NCI-H2029 treated with DMSO at 0.1 percent for 48 hours (cell line): ENCODE data around the gene KRTAP4-11.
"Not testable (repeated sequence)": the region's sequence is repeated elsewhere in the genome, so short reads cannot be mapped to it uniquely, and the experiment has no call there.

Experiments used
- DNase-seq: peaks from one replicate; lab custom pipeline; 2025; lab: John Stamatoyannopoulos, UW

The KRTAP4-11 gene

GRCh38 chr17:41123991-41124371 is 5.8 kb upstream of the KRTAP4-11 start, which contains the start of gene KRTAP4-12:
Gene KRTAP4-12 (minus strand): TSS chr17:41124182. CDS start chr17:41124122, 60 bp downstream.
- not testable (repeated sequence) for DNase-seq

- not testable (repeated sequence) for DNase-seq
Observed at GRCh38 chr17:41123292-41123990, 5.3 kb upstream of the KRTAP4-11 start.

GRCh38 chr17:41121742-41122141 is 3.6 kb upstream of the KRTAP4-11 start:
- no peak for DNase-seq

GRCh38 chr17:41119696-41120690 is 1.8 kb upstream of the KRTAP4-11 start:
- DNase-seq, result not testable (repeated sequence)

GRCh38 chr17:41118721-41119120 is 548 bp upstream of the KRTAP4-11 start:
- DNase-seq, result no peak

GRCh38 chr17:41116297-41116696 is 1.9 kb downstream of the KRTAP4-11 start:
- no peak for DNase-seq

- DNase-seq, result no peak
Observed at GRCh38 chr17:41111151-41111885, 6.9 kb downstream of the KRTAP4-11 start.

- DNase-seq, result not testable (repeated sequence)
Observed at GRCh38 chr17:41108728-41109386, 9.3 kb downstream of the KRTAP4-11 start.

- no peak for DNase-seq
Observed at GRCh38 chr17:41107941-41108450, 10.2 kb downstream of the KRTAP4-11 start.

- not testable (repeated sequence) for DNase-seq
Observed at GRCh38 chr17:41105347-41105746, 12.8 kb downstream of the KRTAP4-11 start, which contains the start of gene KRTAP4-9. Gene KRTAP4-9 (plus strand): TSS chr17:41105389. CDS start chr17:41105389, 0 bp downstream.

- DNase-seq, result not testable (repeated sequence)
Observed at GRCh38 chr17:41104386-41105038, 13.7 kb downstream of the KRTAP4-11 start.

- DNase-seq, result no peak
Observed at GRCh38 chr17:41103896-41104295, 14.3 kb downstream of the KRTAP4-11 start.

- DNase-seq, result no peak
Observed at GRCh38 chr17:41101586-41102259, 16.4 kb downstream of the KRTAP4-11 start, which contains the start of gene KRTAP4-16. Gene KRTAP4-16 (minus strand): TSS chr17:41102209. CDS start chr17:41102209, 0 bp downstream.

GRCh38 chr17:41099682-41100480 is 18.3 kb downstream of the KRTAP4-11 start:
- DNase-seq, result not testable (repeated sequence)

- DNase-seq, result no peak
Observed at GRCh38 chr17:41098481-41098880, 19.7 kb downstream of the KRTAP4-11 start.

- no peak for DNase-seq
Observed at GRCh38 chr17:41098042-41098441, 20.1 kb downstream of the KRTAP4-11 start, which contains the start of gene KRTAP4-8. Gene KRTAP4-8 (minus strand): TSS chr17:41098142. CDS start chr17:41098084, 58 bp downstream.

- DNase-seq, result no peak
Observed at GRCh38 chr17:41096055-41096454, 22.1 kb downstream of the KRTAP4-11 start.

GRCh38 chr17:41088760-41089352 is 29.3 kb downstream of the KRTAP4-11 start:
- not testable (repeated sequence) for DNase-seq
